Gastrocnemius medialis (tissue), 4 donors: Measurements from ENCODE around the gene KCTD19.

ENCODE experiments used
- POLR2A ChIP-seq, 2 donors: fragments of 450-650 bp; IDR thresholded peaks; one replicate each; pipeline ENCODE4 v1.6.1; 2017; ENCODE audit warnings: antibody characterized with exemption in 2 of 2, mild to moderate bottlenecking in 2 of 2, moderate library complexity in 2 of 2
- TF ChIP-seq, protein P1 (sequence below), 5 experiments: fragments of 450-650 bp in 3 of 5; fragments of 200-600 bp in 2 of 5; sonication (generic) in 2 of 5; IDR thresholded peaks in 4 of 5; conservative IDR thresholded peaks in 1 of 5; 1 replicate in 4 of 5; 2 replicates in 1 of 5; pipeline ENCODE4 v1.5.1; 2016 to 2019; ENCODE audit warnings: antibody characterized with exemption in 5 of 5, mild to moderate bottlenecking in 3 of 5, moderate library complexity in 3 of 5

DNA sequence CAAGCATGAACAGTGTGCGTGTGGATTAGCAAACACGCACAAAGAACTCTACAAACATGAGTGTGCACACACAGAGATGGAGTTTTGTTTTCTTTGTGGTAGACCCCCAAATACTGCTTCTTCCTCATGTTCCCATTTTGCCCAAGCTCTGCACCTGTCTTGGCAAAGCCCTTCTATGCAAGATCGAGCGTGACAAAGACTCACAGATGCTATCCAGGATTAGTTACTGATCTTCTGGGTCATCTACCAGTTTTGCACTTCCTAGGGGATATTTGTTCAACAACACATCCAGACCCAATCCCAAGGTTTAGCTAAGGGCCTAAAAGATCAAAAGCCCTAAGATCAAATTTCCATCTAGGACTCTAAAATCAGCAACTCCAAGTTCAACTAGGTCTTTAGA lies 16.1 kb upstream of the KCTD19 start:
- TF ChIP-seq, protein P1, sequence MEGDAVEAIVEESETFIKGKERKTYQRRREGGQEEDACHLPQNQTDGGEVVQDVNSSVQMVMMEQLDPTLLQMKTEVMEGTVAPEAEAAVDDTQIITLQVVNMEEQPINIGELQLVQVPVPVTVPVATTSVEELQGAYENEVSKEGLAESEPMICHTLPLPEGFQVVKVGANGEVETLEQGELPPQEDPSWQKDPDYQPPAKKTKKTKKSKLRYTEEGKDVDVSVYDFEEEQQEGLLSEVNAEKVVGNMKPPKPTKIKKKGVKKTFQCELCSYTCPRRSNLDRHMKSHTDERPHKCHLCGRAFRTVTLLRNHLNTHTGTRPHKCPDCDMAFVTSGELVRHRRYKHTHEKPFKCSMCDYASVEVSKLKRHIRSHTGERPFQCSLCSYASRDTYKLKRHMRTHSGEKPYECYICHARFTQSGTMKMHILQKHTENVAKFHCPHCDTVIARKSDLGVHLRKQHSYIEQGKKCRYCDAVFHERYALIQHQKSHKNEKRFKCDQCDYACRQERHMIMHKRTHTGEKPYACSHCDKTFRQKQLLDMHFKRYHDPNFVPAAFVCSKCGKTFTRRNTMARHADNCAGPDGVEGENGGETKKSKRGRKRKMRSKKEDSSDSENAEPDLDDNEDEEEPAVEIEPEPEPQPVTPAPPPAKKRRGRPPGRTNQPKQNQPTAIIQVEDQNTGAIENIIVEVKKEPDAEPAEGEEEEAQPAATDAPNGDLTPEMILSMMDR (IDR thresholded peaks at IDR 0.05 in 4 of 5, conservative IDR thresholded peaks at IDR 0.05 in 1 of 5) = no peak
- TF ChIP-seq POLR2A (IDR thresholded peaks at IDR 0.05) = no peak
